Measurements from ENCODE around the gene CLASP1. TPM values are rescaled to one million over a fixed set of nuclear protein-coding genes. Genes with fewer than 3 reads are reported as not detected.

The CLASP1 gene
- total and polyA plus RNA-seq, 2 of the 8 experiments (the other 6 are each of a cell fraction or from before 2014, with no cell fraction given), result 7.3 to 53.9 TPM

DNA sequence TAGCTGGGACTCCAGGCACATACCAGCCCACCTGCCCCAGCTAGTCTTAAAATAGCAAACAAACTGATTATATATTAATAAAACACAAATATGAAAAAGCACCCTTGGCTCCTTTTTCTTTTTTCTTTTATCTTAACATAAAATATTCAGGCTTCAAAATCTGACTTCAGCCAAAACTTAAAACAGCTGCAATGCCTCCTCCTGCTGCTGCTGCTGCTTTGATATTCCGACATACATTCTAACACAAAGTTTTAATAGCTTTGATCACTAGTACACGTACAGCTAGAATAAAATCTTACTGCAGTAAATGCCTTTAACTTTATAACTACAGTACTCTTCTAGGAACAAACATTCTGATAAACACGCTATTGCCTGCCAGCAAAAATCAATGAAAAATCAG lies 190.0 kb downstream of the CLASP1 start:
- no peak overlapping the region for H2AFZ ChIP-seq (ENCODE audit: low read length)
- FAIRE-seq, result no peak
- no peak for TF ChIP-seq RXRA (IDR thresholded peaks at IDR 0.05; ENCODE audit: insufficient read depth, low read depth, low read length)
- TF ChIP-seq KDM4A (IDR thresholded peaks at IDR 0.05; ENCODE audit: low read depth, low read length, severe bottlenecking), result no peak
- TF ChIP-seq FOSL1 (IDR thresholded peaks at IDR 0.05; ENCODE audit: insufficient read depth, low read depth, low read length), result no peak
- no peak for TF ChIP-seq CBX5 (IDR thresholded peaks at IDR 0.05; ENCODE audit: low read depth, low read length)
- TF ChIP-seq CTBP2 (IDR thresholded peaks at IDR 0.05; ENCODE audit: borderline replicate concordance, insufficient read depth, insufficient read length, low read length), result no peak
- no peak for TF ChIP-seq MAFK (IDR thresholded peaks at IDR 0.05; ENCODE audit: low read depth, low read length)
- no peak for TF ChIP-seq RAD21 (IDR thresholded peaks at IDR 0.05 in 1 of 2, conservative IDR thresholded peaks at IDR 0.05 in 1 of 2; ENCODE audit: low read depth in 2 of 2, low read length in 2 of 2)
- TF ChIP-seq BCL11A (IDR thresholded peaks at IDR 0.05; ENCODE audit: low read depth in 2 of 2, low read length in 2 of 2), result no peak
- no peak for TF ChIP-seq CHD1 (IDR thresholded peaks at IDR 0.05; ENCODE audit: low read depth, low read length)
- TF ChIP-seq, protein P1, sequence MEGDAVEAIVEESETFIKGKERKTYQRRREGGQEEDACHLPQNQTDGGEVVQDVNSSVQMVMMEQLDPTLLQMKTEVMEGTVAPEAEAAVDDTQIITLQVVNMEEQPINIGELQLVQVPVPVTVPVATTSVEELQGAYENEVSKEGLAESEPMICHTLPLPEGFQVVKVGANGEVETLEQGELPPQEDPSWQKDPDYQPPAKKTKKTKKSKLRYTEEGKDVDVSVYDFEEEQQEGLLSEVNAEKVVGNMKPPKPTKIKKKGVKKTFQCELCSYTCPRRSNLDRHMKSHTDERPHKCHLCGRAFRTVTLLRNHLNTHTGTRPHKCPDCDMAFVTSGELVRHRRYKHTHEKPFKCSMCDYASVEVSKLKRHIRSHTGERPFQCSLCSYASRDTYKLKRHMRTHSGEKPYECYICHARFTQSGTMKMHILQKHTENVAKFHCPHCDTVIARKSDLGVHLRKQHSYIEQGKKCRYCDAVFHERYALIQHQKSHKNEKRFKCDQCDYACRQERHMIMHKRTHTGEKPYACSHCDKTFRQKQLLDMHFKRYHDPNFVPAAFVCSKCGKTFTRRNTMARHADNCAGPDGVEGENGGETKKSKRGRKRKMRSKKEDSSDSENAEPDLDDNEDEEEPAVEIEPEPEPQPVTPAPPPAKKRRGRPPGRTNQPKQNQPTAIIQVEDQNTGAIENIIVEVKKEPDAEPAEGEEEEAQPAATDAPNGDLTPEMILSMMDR (IDR thresholded peaks at IDR 0.05; ENCODE audit: control extremely low read depth in 1 of 3, insufficient read depth in 1 of 3, low read depth in 1 of 3, low read length in 3 of 3), result no peak

More for the DNA sequence above, 190.0 kb downstream of the CLASP1 start:
- Histone ChIP-seq H2BK20ac (ENCODE audit: low read length) (no peak overlapping the region), H2BK120ac (replicated peaks; ENCODE audit: low read depth, low read length) (no peak overlapping the region), H3K4ac (replicated peaks; ENCODE audit: insufficient read length, low read depth, low read length) (no peak overlapping the region), H3K27me3 (replicated peaks in 1 of 4; ENCODE audit: control insufficient read depth in 3 of 4, extremely low read depth in 1 of 4, insufficient read depth in 3 of 4, low read length in 3 of 4) (no peaks in the 10 kb centered on the region), H3K4me3 (ENCODE audit: extremely low read depth in 1 of 4, insufficient read depth in 2 of 4, low read depth in 3 of 4, low read length in 4 of 4) (no peak overlapping the region), H3K4me2 (ENCODE audit: insufficient read depth in 1 of 2, low read depth in 2 of 2, low read length in 2 of 2) (no peak overlapping the region), H3K4me1 (replicated peaks in 1 of 4; ENCODE audit: control insufficient read depth in 3 of 4, insufficient read depth in 4 of 4, low read length in 3 of 4) (no peaks in the 10 kb centered on the region), H3K23me2 (ENCODE audit: low read depth, low read length) (no peaks in the 10 kb centered on the region), H2BK12ac (ENCODE audit: low read depth, low read length) (no peak overlapping the region), H3K27ac (ENCODE audit: low read depth, low read length) (no peak overlapping the region), H2AK5ac (ENCODE audit: low read depth, low read length) (no peak overlapping the region), H3K9me3 (ENCODE audit: insufficient read depth in 2 of 2, low read depth in 1 of 2, low read length in 1 of 2) (no peaks in the 10 kb centered on the region), H3K79me1 (ENCODE audit: low read depth, low read length) (no peaks in the 10 kb centered on the region), H3K56ac (replicated peaks; ENCODE audit: insufficient read length, low read depth, low read length) (no peak overlapping the region), H4K20me1 (replicated peaks in 1 of 2; ENCODE audit: control insufficient read depth in 1 of 2, insufficient read depth in 2 of 2, low read length in 2 of 2) (peaks cover 0 to 2% of the 10 kb centered on the region in 2 experiments), H3K14ac (ENCODE audit: insufficient read length) (no peak overlapping the region), H4K91ac (replicated peaks; ENCODE audit: insufficient read length, low read length) (no peak overlapping the region), H4K5ac (ENCODE audit: insufficient read length, low read depth, low read length) (no peak overlapping the region), H3K36me3 (ENCODE audit: control insufficient read depth in 2 of 4, insufficient read depth in 4 of 4, low read length in 3 of 4) (peaks cover 0 to 33% (median 8%) of the 10 kb centered on the region in 4 experiments; a peak in 5 of 8 replicates), H2BK15ac (ENCODE audit: low read length) (no peak overlapping the region), H3K23ac (ENCODE audit: insufficient read length) (no peak overlapping the region), H3K79me2 (ENCODE audit: control insufficient read depth in 1 of 2, insufficient read depth in 2 of 2, low read length in 2 of 2) (no peaks in the 10 kb centered on the region), H4K8ac (ENCODE audit: extremely low read depth, insufficient read depth, low read length) (no peak overlapping the region), H2BK5ac (ENCODE audit: low read depth, low read length) (no peak overlapping the region), H3K9ac (replicated peaks in 1 of 4; ENCODE audit: extremely low read depth in 1 of 4, low read depth in 3 of 4, low read length in 3 of 4) (no peak overlapping the region), H3K18ac (ENCODE audit: extremely low read depth, low read length) (no peak overlapping the region)
- POLR2A ChIA-PET (ENCODE audit: partially characterized antibody), result interaction anchor here (0.6 kb wide), 1 partner anchor 13 kb away, joined by 3 read pairs; no protein-coding TSS in a partner anchor
- WGBS, 2 experiments (ENCODE audit: extremely low coverage in 1 of 2, insufficient coverage in 1 of 2, insufficient read length in 1 of 2, insufficient replicate concordance in 2 of 2, low coverage in 1 of 2, low lambda C conversion rate in 2 of 2, missing lambda C conversion rate in 1 of 2), result 89% methylated on average over 3 of the region's 3 CpGs; no CpG with 5 or more reads in 1 of the 2 experiments
- CTCF ChIA-PET (ENCODE audit: partially characterized antibody), result interaction anchor here (0.7 to 1.3 kb wide), 3 partner anchors 10 to 933 kb away, joined by 3 to 4 read pairs (median 3); no protein-coding TSS in a partner anchor
- DNase-seq (ENCODE audit: low read depth in 1 of 2, low spot score in 2 of 2), result no peak

Data from H1 (cell line).